WTC11 (cell line): Measurements from ENCODE around the gene HIP1R. TPM values are rescaled to one million over a fixed set of nuclear protein-coding genes. Genes with fewer than 3 reads are reported as not detected.

Experiments
- ATAC-seq: fragments of 200-7000 bp; cut with Tn5 transposase; 2 replicates; pipeline ENCODE4 v1.10.0; 2021; ENCODE audit warnings: mild to moderate bottlenecking, moderate library complexity
- CTCF ChIA-PET: fragments of 300-600 bp; sonication (Branson Sonifier 250); formaldehyde crosslinking; loops from one replicate; lab custom pipeline; 2021; ENCODE audit warnings: antibody characterized with exemption; lab: Charles Lee
- POLR2A ChIA-PET: fragments of 350-600 bp; sonication (Branson Sonifier 250); formaldehyde crosslinking; loops from one replicate; lab custom pipeline; 2021; ENCODE audit warnings: antibody characterized with exemption; lab: Charles Lee
- DNase-seq: peaks from one replicate; pipeline ENCODE4 v3.0.0; 2021; ENCODE audit warnings: low spot score
- H3K27ac Mint-ChIP-seq: 2 replicates; pipeline ENCODE4 v1.8.0; 2021; ENCODE audit warnings: mixed read lengths
- H3K27me3 Mint-ChIP-seq: 2 replicates; pipeline ENCODE4 v1.8.0; 2021; ENCODE audit warnings: low read depth, mild to moderate bottlenecking, moderate library complexity, mixed read lengths
- H3K36me3 Mint-ChIP-seq: 2 replicates; pipeline ENCODE4 v1.8.0; 2021; ENCODE audit warnings: mixed read lengths
- H3K4me1 Mint-ChIP-seq: 2 replicates; pipeline ENCODE4 v1.8.0; 2022; ENCODE audit warnings: mixed read lengths
- H3K4me3 Mint-ChIP-seq: 2 replicates; pipeline ENCODE4 v1.8.0; 2021; ENCODE audit warnings: mild to moderate bottlenecking, moderate library complexity, mixed read lengths
- H3K9me3 Mint-ChIP-seq: 2 replicates; pipeline ENCODE4 v1.8.0; 2021; ENCODE audit warnings: mixed read lengths
- AFF4 ChIP-seq: sonication (generic); formaldehyde crosslinking; IDR thresholded peaks from 2 replicates; pipeline ENCODE4 v1.8.1; 2023; ENCODE audit warnings: mild to moderate bottlenecking, missing genetic modification reagents, borderline replicate concordance
- ATF2 ChIP-seq: sonication (generic); formaldehyde crosslinking; IDR thresholded peaks from 2 replicates; pipeline ENCODE4 v1.8.1; 2022; ENCODE audit warnings: low read depth, missing genetic modification reagents, borderline replicate concordance
- ATF6 ChIP-seq: sonication (generic); formaldehyde crosslinking; IDR thresholded peaks from 2 replicates; pipeline ENCODE4 v1.8.1; 2023; ENCODE audit warnings: mild to moderate bottlenecking, missing genetic modification reagents
- CDX4 ChIP-seq: fragments of 250-450 bp; sonication (Bioruptor Pico); IDR thresholded peaks from 2 replicates; pipeline ENCODE4 v1.9.0; 2021; ENCODE audit warnings: moderate library complexity, mild to moderate bottlenecking, inconsistent platforms, borderline replicate concordance
- ETV6 ChIP-seq: sonication (generic); formaldehyde crosslinking; IDR thresholded peaks from 2 replicates; pipeline ENCODE4 v1.8.1; 2022; ENCODE audit warnings: mild to moderate bottlenecking, missing genetic modification reagents
- GABPB1 ChIP-seq: sonication (generic); formaldehyde crosslinking; IDR thresholded peaks from 2 replicates; pipeline ENCODE4 v1.8.1; 2023; ENCODE audit warnings: mild to moderate bottlenecking, missing genetic modification reagents
- HMGXB4 ChIP-seq: sonication (generic); formaldehyde crosslinking; IDR thresholded peaks from 2 replicates; pipeline ENCODE4 v1.8.1; 2023; ENCODE audit warnings: mild to moderate bottlenecking, moderate library complexity, missing genetic modification reagents
- MXD4 ChIP-seq: fragments of 250-450 bp; sonication (Bioruptor Pico); IDR thresholded peaks from 2 replicates; pipeline ENCODE4 v1.8.0; 2021; ENCODE audit warnings: mild to moderate bottlenecking, moderate library complexity, borderline replicate concordance
- NR2C2 ChIP-seq: sonication (generic); formaldehyde crosslinking; IDR thresholded peaks from 2 replicates; pipeline ENCODE4 v1.8.0; 2022; ENCODE audit warnings: mild to moderate bottlenecking, missing genetic modification reagents
- NR3C1 ChIP-seq: sonication (generic); formaldehyde crosslinking; conservative IDR thresholded peaks from 2 replicates; pipeline ENCODE4 v1.8.1; 2023; ENCODE audit warnings: low read depth, mild to moderate bottlenecking, missing genetic modification reagents
- ZMAT4 ChIP-seq: fragments of 250-450 bp; sonication (Bioruptor Pico); IDR thresholded peaks from 2 replicates; pipeline ENCODE4 v1.9.0; 2021; ENCODE audit warnings: mild to moderate bottlenecking
- total RNA-seq: library from RNA; stranded (reverse); gene quantifications from 3 replicates; pipeline ENCODE4 v1.2.3, GENCODE V29; 2021

Gene HIP1R
- total RNA-seq, 1 experiment from 2014 or later = 45.2 TPM

- no peak for TF ChIP-seq AFF4
- no peak for TF ChIP-seq MXD4 (CRISPR knock-in tag)
Measured at GRCh38 chr12:122855071-122855829, 20.0 kb downstream of the HIP1R start (continued).

DNA sequence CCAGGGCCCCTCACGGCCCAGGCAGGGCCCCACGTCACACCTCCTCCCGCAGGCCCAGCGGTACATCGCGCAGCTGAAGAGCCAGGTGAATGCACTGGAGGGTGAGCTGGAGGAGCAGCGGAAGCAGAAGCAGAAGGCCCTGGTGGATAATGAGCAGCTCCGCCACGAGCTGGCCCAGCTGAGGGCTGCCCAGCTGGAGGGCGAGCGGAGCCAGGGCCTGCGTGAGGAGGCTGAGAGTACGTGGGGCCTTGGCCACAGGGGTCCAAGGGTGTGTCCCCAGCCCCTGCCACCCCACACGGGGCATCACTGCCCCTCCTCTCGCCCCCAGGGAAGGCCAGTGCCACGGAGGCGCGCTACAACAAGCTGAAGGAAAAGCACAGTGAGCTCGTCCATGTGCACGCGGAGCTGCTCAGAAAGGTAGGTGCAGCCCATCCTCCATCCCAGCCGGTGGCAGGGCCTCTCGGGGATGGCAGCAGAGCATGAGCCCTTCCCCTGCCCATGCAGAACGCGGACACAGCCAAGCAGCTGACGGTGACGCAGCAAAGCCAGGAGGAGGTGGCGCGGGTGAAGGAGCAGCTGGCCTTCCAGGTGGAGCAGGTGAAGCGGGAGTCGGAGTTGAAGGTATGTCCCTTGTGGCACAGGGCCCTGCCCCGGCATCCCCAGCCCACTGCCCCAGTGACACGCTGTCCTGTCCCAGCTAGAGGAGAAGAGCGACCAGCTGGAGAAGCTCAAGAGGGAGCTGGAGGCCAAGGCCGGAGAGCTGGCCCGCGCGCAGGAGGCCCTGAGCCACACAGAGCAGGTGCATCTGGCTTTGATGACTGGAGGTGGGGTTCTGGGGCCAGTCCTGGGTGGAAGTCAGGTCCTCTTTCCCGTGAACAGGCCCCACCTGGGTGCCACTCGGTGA lies 20.9 kb downstream of the HIP1R start:
- no peak for TF ChIP-seq ATF6 (CRISPR knock-in tag)
- no peak for TF ChIP-seq ZMAT4 (CRISPR knock-in tag)
- TF ChIP-seq ATF2 (CRISPR knock-in tag) = no peak
- TF ChIP-seq HMGXB4 (CRISPR knock-in tag) = no peak
- TF ChIP-seq NR2C2 (CRISPR knock-in tag) = no peak
- no peak for TF ChIP-seq CDX4
- no peak for TF ChIP-seq ETV6
- no peak for TF ChIP-seq NR3C1 (CRISPR knock-in tag)
- TF ChIP-seq GABPB1 (CRISPR knock-in tag) = no peak
- ChIA-PET POLR2A (no interaction called here), CTCF (interaction anchor here (0.6 to 1.2 kb wide), 4 partner anchors 11 to 624 kb away, joined by 3 to 8 read pairs (median 4); no protein-coding TSS in a partner anchor)
- ATAC-seq (no peak), DNase-seq (no peak)
- H3K4me3 Mint-ChIP-seq = no peak overlapping the region
- no peaks in the 10 kb centered on the region for H3K9me3 Mint-ChIP-seq
- H3K36me3 Mint-ChIP-seq = no peaks in the 10 kb centered on the region
- no peak overlapping the region for H3K27ac Mint-ChIP-seq
- H3K27me3 Mint-ChIP-seq = no peaks in the 10 kb centered on the region
- peaks cover 4% of the 10 kb centered on the region; the same call in 1 of the 2 replicates for H3K4me1 Mint-ChIP-seq
